ENCODE results near the gene CELF4.

The CELF4 gene

DNA sequence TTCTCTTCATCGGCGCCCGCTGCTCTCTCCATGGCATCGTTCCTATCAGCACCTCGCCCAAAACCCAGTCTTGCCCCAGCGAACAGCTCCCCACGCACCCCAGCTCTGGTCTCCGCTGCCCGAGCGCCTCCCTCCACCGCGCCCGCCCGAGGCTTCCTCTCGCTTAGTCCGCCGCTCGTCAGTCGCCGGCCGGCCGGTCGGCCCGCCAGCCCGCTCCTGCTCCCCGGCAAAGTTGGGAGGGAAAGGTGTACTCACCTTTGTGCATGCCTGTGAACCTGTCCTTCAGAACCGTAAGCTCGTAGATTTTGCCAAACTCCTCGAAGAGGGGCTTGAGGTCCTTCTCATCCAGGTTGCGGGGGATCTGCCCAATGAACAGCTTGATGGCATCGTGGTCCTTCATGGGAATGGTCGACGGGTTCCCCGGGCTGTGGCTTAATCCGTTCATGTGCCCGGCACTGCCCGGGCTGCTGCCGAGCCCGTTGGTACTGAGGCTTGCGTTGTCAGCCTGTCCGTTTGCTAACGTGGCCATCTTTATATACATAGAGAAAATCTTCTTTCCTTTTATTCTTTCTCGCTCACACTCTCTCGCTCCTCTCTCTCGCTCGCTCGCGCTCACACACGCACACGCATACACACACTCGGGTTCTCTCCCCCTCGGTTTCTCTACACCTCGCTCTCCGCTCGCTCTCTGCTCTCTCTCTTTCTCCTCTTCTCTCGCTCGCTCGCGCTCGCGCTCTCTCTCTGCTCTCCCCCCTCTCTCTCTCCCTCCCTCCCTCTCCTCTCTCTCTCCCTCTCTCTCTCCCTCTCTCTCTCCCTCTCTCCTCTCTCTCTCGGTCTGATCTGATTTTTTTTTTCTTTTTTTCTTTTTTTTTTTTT, at the start of gene CELF4:
Gene CELF4 (minus strand): TSS at position 698 of the 876 bp plus-strand sequence.
- DNase-seq, result no peak

DNA sequence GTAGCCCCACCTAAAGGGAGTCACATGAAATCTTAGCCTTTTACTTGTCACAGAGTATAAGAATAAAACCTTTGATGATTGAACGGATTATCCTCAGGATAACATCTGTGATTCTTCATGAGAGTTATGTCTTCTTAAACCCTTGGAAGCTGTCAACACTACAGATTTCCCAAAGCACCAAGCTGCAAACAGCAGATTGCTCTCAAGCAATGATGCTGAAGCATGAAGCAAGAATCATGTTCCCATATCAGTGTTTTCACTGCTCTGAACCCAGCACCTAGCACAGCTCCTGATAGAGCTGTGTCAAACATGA, 47.6 kb upstream of the CELF4 start:
- no peak for DNase-seq

DNA sequence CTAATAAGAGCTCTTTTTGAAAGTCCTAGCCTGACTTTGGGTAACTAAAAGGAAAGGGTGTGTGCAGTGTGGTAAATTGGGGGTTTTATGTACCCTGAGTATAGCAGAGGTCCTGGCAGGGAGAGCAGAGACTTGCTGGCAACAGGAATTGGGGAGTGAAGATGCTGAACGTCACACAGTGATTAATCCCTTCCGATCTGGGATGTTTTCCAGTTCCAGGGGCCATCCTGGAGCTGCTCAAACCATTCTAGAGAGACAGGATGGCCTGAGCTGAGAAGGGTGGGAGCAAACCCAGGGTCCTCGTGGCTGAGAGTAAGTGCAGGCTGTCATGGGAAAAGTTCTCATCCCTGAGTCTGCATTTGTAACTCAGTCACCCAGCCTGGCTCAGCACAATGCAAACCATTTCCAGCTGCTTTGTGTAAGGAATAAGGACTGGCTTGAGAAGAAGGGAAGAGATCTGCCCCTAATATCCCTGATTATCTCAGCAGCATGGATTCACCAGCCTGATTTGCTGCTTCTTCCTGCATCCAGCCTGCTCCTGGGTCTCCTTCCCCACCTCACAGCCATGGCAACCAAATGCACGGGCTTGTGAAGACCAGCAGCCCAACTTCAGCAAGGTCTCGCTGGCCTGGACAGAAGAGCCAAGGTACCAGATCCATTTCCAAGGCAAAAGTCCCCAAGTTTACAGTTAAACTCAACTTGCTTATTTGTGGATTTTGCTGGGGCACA, 47.1 kb upstream of the CELF4 start:
- DNase-seq, result no peak

DNA sequence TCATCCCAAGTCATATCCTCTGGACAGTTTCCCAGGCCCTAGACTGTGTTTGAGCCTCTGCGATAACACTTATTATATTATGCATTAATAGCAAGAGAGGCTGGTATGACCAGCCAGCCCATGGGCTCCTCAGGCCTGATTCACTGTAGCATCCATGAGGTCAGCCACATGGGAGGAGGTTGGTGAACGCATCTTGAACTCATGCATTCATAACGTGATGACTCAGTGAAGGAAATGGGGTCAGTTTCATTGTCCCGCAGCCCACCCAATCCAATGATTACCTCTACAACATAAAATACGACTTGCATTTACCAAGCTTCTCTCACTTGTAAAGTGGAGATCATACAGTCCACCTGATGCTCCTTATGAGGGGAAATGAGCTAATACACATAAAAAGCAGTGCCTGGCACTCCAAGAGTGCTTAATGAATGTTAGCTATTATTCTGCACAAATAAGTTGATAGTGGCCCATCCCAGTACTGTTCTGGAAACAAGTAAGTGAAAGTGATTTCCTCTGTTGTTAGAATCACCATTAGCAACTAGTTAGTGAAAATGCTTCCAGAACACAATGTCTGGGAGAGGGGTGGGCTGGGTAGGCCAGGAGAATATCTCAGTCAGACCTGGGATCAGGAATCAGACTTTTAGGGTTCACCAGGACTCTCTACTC, 46.1 kb upstream of the CELF4 start:
- no peak for DNase-seq

DNA sequence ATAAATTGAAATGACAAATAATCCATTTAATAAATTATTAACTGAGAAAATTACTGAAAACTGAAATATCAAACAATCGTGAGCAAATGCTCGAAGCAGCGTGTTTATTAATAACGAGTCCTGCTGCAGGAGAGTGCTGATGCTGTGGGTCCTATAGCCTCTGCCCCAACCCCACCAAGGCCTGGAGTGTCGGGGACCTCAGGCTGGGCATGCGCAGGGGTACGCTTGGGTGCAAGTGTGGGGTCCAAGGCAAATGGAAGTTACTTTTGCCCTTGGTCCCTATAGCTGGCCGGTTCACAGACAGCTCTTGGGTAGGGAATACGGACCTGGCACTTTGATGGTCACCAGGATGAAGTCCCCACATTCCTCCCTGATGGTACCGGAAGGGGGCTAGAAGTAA, 43.3 kb upstream of the CELF4 start:
- DNase-seq, result no peak

DNA sequence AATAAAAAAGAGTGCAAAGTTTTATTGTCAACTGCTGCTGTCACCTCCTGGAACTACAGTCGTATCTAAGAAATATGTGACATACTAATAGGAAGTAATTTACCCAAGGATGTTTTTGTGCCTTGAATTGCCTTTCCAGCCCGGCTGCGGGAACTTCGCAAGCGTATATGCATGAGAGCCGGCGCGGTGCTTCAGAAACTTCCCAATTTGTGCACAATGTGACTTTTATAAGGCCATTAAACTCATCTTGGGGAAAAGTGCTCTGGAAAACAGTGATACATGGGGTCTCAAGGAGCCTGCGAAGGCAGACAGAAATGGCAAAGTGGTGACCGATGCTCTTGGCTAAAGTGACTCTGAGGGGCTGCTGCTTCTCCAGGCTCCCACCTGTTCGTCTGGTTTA, 41.7 kb upstream of the CELF4 start:
- no peak for DNase-seq

DNA sequence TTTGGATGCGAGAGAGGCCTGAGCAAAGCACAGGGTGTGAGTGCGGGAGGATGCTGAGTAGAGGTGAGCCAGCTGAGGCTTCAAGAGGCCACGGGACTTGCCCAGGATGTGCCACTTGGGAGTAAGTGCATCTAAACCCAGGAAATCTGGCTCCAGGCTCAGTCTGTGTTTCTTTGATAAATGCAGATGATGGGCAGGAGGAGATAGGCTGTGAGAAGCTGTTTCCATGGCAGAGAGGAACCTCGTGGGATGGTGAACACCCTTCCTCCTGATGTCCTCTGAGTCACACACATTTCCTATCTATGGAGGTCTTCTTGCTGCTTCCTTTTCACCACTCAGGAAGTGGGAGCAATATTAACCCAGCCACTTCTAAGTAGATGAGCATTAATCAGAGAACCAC, 38.4 kb upstream of the CELF4 start:
- DNase-seq, result no peak

DNA sequence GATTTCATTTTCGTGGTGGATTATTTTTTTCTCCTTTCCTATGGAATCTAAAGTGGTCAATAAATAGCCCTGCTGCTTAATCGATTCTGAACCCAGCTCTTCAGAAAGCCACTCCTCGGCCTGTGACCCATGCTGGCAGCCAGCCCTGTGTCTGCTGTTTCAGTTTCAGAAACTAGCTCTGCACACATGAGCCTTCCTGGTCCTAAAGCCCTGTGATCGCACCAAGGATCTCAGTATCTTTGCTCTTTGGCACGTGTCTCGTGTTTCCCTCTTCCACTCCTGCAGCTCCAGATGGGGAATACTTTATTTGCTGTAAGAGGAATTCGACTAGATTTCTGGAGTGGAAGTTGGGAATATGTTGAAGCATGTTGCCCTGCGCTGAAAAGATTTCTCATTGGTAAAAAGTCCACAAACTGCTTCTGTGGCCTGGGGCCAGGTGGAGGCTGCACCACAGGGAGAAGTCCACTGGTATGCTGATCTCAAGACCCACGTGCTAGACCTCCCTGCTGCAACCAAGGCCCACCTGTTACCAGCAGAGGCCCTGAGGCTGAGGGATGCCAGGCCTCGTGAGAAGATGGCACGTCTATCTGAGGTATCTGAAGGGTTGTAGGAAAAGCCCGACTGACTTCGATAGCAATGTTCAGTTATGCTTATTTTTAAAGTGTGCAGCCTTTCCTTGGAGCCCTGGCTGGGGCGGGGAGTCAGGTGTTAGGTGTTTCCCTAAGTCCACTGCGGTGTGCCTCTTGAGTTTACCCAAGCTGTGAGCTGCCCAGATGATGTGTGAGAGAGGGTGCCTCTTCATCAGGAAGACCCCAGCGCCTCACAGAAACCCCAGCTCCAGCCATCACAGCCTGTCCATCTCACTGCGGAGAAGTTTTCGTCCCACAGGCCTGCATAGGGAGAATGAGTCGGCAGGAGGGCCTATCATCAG, 33.6 kb upstream of the CELF4 start:
- DNase-seq, result no peak

DNA sequence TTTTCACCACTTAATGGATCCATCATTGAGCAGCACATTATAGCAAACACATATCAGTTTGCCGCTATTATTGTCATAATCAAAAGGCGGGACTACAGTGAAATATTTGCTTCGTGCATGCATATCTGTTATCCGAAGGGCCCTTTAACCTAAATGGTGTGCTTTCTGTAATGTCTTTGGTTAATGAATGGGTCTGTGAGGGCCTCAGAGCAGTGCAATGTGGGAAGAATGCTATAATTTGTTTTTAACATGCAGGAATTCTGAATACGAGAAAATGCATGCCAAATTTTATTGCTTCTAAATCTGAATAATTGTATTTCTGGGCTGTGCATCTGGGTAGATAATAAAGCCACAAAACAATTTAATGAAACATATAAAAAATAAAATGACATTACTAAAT, 32.8 kb upstream of the CELF4 start:
- no peak for DNase-seq

DNA sequence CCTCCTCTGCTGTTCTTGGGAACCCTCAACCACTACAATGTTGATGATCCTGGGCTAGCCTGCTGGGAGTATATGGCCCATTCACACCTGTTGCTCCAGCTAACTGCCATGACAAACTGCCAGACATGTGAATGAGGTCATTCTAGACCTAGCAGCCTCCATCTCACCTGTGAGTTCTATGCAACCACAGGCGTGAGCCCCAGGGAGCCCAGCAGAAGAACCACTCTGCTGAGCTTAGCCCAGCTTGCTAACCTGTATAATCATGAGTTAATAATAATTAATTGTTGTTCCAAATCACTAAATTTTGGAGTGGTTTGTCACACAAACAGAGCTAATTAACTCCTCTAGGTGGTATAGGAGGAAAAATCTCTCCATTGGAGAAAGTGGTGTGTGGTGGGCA, 24.7 kb upstream of the CELF4 start:
- no peak for DNase-seq

DNA sequence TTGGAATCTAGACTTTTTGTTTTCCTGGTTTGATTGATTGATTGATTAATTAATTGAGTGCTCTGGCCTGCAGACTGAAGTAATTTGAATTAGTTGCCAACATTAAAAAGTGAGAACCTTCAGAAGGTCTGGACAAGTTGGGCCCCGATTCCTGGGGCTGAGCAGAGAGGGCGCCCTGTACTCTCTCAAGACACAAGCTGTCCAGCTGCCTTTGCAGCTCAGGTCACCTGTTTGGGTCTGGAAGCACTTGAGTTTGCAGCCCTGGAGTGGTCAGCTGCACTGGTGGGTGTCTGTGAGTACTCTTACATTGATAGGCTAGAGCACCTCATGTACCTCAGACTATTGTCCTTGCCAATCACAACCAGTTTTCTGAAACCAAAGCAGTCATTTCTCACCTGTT, 22.7 kb upstream of the CELF4 start:
- no peak for DNase-seq

DNA sequence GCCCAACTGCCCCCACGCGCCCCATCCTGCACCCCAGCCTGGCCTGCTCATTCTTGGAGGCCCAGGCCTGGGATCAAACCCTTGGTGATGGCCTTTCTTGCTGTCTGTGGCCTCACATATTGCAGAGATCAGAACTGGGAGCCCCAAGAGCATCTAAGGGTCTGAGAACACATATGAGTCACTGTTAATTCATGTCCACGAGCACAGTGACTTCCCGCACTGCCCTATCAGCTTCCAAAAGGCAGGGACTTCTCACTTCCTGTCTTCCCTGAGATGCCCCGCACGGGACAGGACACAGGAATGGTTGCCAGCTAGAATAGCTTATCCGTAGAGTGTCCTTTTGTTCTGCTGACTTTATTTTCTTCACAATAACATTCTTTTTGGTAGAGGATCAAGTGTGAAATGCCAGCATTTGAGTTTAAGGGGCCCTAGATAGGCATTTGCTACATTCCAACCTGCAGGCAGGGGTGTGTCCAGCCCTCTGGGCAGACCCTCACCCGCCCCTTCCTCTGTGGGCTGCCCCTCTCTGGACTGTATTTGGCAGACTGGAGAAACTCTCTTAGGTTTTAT, 21.1 kb upstream of the CELF4 start:
- no peak for DNase-seq

DNA sequence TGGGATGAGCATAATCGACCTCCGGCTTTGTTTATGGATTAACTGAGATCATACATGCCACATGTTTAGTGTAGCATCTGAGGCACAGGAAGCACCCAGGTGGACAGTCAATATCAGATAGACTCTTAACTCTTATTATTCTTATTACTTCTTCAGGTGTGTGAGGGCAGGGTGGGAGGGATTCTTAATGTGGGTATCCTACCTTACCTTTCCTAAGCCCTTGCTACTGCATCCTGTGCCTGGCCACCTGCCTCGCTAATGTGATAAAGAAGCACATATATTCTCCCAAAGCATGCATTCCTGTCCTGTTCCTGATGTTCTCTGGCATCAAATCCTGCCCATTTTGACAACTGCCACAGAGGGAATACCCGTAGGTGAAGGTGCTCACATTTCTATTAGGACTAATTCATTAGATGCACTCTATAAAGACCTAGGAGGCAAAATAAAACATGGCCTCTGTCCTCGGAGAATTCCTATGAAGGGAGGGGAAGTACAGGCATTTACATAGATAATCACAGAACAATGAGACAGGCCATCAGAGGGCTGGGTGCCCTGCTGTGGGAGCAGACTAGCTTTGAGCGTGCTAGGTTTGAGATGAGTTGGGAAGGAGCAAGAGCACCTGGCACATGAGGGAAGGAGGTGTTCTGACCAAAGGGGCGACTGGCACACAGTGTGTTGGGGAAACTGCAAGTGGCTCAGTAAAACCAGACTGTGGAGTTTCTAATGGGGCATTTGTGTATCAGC, 19.5 kb upstream of the CELF4 start:
- no peak for DNase-seq

DNA sequence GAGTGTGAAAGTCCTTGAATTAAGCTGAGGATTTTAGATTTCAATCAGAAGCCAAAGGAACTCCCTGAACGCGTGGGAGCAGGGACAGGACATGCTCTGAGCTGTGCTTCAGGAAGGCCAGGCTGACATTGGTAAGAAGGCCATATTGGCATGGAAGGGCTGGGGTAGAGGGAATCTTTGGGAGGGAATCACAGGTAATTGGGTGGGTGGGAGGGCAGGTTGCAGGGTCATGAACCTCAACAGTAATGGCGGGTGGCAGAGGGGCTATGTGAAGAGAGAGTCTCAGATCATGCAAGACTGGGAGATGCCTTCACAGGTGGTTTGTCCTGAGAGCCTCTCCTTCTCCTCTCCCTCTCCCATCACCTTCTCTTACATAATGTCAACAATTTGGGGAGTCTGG, 18.6 kb upstream of the CELF4 start:
- no peak for DNase-seq

DNA sequence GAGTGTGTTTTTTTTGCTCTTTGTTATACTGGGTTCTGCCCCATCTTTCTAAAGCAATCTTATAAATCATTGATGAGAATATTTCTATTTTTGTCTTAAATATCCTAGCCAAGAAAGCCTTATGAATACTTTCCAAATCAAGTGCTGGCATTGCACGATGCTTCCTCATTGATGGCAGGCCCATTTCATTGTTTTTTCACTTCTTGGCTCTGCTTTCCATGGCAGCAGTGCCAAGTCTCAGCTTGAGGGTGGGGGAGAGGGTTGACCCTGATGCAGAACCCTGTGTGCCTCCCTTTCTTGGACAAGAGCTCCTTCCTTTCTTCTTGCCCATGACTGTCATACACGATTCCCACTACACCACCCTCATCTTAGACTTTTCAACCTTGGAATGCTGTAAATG, 16.7 kb upstream of the CELF4 start:
- no peak for DNase-seq

DNA sequence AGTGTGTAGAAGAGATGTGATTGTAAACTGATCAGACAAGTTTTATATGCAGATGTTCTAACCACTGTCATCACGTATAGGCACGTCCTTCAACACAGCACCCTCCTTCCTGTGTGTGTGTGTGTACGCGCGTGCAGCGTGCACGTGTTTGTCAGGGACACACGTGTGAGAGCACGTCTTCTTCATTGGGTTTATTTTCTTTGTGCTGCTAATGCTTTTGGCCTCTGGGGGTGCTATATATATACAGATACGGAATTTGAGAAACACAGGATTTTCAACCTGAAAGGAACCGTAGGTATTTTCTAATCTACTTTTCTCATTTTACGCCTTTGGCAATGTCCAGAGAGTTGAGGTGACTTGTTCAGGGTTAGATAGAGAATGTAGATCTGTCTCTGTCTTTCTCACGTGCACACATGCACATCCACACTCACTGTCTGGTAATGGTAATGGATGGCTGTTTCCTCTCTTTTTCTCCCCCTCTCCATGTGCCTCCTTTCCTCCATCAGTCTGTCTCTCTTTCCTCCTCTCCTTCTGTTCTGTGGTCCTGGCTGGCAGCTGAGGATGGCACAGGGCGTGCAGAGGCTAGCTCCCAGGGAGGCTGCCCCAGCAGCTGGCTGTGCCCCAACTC, 13.4 kb upstream of the CELF4 start:
- DNase-seq, result no peak

DNA sequence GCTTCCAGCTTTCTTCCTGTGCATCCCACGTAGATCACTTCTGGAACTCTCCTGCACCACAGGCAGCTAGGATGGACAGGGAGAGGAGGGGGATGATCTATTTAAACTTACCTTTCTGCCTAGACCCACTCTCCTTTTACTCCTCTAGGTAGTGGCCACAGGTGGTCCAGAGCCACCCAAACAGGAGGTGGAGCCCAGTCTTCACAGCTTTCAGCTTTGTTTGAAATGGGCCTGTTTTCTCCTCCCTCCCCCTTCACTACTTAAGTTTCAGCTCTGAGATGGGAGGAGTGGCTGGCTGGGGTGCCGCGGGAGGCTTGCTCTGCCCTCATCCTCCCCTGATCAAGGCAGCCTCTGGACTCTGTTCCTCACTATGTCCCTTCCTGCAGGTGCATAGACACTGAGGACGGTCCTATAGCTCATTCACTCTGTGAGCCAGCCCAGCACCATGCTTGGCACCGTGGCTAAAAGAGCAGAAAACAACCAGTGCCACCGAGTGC, 12.6 kb upstream of the CELF4 start:
- DNase-seq, result no peak

DNA sequence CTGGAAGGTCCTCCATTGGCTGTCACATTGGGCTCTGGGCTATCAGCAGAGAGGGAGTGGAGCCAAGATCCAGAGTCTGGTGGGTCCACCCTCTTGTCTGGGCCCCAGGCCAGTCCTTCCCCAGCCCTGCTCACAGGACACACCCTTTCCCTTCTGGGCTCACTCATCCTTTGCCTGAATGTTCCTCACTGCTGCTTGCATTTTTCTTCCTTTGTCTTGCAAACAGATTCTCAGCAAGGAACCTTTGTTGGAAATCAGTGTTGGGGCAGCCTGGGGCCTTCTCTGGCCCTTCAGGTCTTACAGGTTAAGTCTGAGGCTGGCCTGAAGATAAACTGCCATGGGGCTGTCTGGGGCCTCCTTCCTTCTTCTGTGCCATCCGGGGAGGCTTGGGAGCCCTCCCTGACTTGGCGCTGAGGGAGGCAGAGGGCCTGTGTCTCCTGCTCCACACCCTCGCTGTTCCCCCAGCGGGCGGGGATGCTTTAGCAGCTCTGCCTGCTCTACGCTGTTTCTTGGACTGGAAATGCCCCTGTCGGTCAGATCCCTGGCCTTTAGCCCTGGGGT, 11.5 kb upstream of the CELF4 start:
- no peak for DNase-seq

DNA sequence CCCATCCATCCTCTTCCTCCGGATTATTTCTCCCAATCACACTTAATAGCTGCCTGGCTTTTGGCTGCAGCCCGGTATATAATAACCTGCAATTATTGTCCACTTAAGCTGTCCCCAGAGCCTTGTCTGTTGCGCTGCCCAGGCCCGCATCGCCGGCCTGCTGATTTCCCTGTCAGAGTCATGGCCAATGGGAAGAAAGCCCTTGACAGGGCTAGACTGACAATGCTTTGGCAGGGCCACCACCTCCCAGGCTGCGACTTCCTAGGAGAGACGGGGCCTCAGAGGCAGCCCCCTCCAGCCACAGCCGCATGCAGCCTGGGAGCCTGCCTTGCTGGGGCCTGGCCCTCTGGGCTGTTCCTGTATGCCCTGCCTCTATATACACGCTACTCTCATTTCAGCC, 10.0 kb upstream of the CELF4 start:
- no peak for DNase-seq

DNA sequence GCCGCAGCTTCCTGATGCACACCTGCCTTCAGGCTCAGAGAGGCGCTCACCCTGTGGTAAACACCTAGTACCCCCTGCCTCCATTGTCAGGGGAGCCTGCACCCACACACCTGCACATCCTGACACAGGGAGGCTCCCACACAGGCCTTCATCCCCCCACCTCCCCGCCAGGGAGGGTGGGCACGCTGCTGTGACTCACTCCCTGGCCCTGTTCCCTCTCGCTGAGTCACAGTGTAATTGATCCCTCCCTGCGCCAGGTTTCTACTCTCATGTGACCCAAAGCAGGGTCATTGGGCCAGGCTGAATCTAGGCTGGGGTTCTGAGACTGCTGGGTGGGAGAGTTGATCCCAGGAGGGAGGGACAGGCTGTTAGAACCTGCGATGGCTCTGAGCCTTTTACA, 8.5 kb upstream of the CELF4 start:
- DNase-seq, result no peak

DNA sequence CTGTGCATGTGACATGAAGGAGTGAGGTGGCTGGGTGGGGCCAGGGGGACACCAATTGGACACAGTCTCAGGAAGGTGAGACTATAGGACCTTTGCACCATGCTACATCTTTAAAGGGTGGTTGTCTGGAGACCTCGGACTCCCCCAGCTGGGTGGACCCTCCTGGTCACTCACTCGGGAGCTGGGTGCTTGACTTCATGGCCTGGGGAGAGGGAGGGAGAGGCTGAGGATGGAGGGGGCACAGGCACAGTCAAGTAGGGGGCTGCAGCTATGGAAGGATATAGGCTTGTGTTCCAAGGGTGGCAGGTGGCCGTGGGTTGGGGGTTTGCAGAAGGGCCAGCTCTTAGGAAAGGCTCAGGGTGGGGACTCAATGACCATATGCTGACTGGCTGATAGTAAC, 7.1 kb upstream of the CELF4 start:
- no peak for DNase-seq

Data from stimulated activated CD8-positive, alpha-beta memory T cell treated with anti-CD3 and anti-CD28 coated beads, Interleukin-4, amount 100 ng/mL, for 48 hours (primary cell).